ENCODE measurements around the gene VLDLR. TPM values are rescaled to one million over a fixed set of nuclear protein-coding genes. Genes with fewer than 3 reads are reported as not detected.

The VLDLR gene
- total RNA-seq, 1 donor from 2014 or later: 4.9 TPM

DNA sequence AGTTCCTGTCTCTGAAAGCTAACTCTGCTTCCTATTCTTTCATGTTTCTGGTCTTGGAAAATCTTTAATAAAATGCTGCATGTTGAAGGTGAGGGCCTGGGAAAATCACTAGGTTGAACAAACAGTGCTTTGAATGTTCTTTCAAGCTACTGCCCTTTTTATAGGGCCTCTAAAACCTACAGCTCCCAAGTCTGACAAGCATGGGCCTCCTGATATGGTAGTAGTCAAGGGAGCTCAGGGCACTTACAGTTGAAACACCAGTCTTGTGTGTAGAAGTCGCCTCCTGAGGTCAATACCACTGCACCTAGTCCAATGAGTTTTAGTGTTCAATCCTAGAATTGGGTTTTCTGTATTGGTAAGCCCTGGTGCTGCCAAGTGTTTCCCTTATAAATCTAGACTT is 20.5 kb downstream of the VLDLR start:
- H3K4me1 Mint-ChIP-seq (ENCODE audit: low read depth): peaks cover 16% of the 10 kb centered on the region
- H3K9me3 Mint-ChIP-seq: peaks cover 4% of the 10 kb centered on the region
- no peak overlapping the region for H3K4me3 Mint-ChIP-seq
- intact Hi-C loops (cut with micrococcal nuclease): no loop called here
- H3K27ac Mint-ChIP-seq: no peak overlapping the region
- H3K36me3 Mint-ChIP-seq (ENCODE audit: low read depth): peaks cover 37% of the 10 kb centered on the region
- DNase-seq (ENCODE audit: low spot score): no peak
- no peaks in the 10 kb centered on the region for H3K27me3 Mint-ChIP-seq (ENCODE audit: insufficient read depth)

DNA sequence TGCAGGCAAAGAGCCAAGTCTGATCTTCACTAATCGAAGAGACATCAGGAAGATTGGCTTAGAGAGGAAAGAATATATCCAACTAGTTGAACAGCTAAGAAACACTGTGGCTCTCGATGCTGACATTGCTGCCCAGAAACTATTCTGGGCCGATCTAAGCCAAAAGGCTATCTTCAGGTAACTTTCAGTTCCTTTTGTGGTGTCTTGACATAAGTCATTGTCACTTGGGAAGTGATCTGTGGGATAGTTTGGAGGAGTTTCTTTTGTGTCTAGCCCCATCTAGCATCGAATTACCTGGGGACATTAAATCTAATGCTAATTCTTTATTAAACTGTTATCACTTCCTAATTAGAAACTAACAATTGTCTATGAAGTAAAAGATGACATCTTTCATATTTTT is 24.0 kb downstream of the VLDLR start:
- no peaks in the 10 kb centered on the region for H3K27me3 Mint-ChIP-seq (ENCODE audit: insufficient read depth)
- DNase-seq (ENCODE audit: low spot score): no peak
- intact Hi-C loops (cut with micrococcal nuclease): no loop called here
- H3K4me1 Mint-ChIP-seq (ENCODE audit: low read depth): no peaks in the 10 kb centered on the region
- peaks cover 33% of the 10 kb centered on the region for H3K36me3 Mint-ChIP-seq (ENCODE audit: low read depth)
- peaks cover 4% of the 10 kb centered on the region for H3K9me3 Mint-ChIP-seq
- H3K27ac Mint-ChIP-seq: no peak overlapping the region
- no peak overlapping the region for H3K4me3 Mint-ChIP-seq

DNA sequence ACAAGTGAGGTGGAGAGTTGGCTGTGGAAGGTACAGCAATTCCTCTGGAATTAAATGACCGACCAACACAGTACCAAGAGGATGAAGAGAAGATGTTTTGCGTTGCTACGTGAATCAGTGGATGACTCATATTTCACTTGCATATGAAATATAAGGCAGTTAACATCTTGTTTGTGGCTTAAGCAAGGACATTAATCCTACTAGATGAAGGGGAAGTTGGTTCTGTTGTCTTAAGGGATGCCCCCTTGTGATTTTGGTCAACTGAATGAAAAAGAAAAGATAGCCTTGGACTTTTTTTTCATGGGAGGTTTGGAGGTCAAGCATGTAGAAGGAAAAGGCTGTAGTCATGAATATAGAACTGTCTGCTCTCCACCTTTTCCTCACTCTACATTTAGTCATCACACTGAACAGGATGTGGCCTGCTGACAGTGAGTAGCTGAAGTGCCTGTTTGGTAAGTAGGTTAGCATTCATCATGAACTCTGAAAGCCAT is 33.9 kb downstream of the VLDLR start:
- H3K27me3 Mint-ChIP-seq (ENCODE audit: insufficient read depth): no peaks in the 10 kb centered on the region
- H3K27ac Mint-ChIP-seq: peak overlapping the region; percentile 94
- no peaks in the 10 kb centered on the region for H3K9me3 Mint-ChIP-seq
- peak; percentile 43 for DNase-seq (ENCODE audit: low spot score)
- H3K4me3 Mint-ChIP-seq: peak overlapping the region; percentile 15
- peaks cover 24% of the 10 kb centered on the region for H3K4me1 Mint-ChIP-seq (ENCODE audit: low read depth)
- intact Hi-C loops (cut with micrococcal nuclease): loop anchor here (1.0 to 5.0 kb wide), 5 partner anchors 16 to 682 kb away; partner anchors contain the start of gene PUM3
- peaks cover 26% of the 10 kb centered on the region for H3K36me3 Mint-ChIP-seq (ENCODE audit: low read depth)

DNA sequence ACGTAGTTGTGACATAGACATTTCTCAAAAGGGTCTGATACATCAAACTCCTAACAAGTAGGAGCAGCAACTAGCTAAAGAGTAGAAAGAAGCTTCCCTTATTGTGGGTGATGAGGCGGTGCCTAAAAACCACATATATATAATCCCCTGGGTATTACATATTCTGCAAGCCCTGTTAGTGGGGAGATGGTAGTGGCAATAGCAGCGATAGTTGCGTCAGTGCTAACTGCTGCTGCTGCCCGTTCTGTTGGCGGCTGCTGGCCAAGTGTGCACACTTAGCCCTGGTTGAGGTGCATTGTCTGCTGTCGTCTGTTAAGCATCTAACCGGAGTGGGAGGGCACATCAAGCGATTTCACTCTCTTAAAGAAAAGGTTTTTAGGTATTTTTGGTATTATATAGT is 35.8 kb downstream of the VLDLR start:
- peaks cover 14% of the 10 kb centered on the region for H3K36me3 Mint-ChIP-seq (ENCODE audit: low read depth)
- DNase-seq (ENCODE audit: low spot score): no peak

DNA sequence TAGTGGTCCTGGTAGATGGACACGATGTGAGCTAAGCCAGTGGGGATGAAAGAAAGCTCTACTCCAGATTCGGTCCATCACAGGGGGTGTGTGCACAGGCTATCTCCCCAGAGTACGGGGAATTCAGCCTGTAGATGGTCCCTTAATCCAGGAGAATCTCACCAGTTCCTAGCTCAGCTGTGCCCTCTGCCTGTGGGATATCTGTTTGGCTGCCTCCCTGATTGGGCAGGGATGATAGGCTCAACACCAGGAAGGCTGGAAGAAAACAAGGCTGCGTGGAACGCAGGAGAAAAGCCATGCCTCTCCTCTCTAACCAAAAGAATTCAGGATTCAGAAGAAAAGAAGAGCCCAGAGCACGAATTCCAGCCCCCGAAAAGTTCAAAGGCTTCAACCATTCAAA is 40.9 kb downstream of the VLDLR start:
- H3K4me3 Mint-ChIP-seq: no peak overlapping the region
- intact Hi-C loops (cut with micrococcal nuclease): no loop called here
- no peaks in the 10 kb centered on the region for H3K27me3 Mint-ChIP-seq (ENCODE audit: insufficient read depth)
- peaks cover 3% of the 10 kb centered on the region for H3K9me3 Mint-ChIP-seq
- no peak for DNase-seq (ENCODE audit: low spot score)
- H3K36me3 Mint-ChIP-seq (ENCODE audit: low read depth): no peaks in the 10 kb centered on the region
- H3K4me1 Mint-ChIP-seq (ENCODE audit: low read depth): peaks cover 8% of the 10 kb centered on the region
- no peak overlapping the region for H3K27ac Mint-ChIP-seq

More for the DNA sequence above, 35.8 kb downstream of the VLDLR start:
- no peak overlapping the region for H3K27ac Mint-ChIP-seq
- H3K27me3 Mint-ChIP-seq (ENCODE audit: insufficient read depth): no peaks in the 10 kb centered on the region
- H3K9me3 Mint-ChIP-seq: no peaks in the 10 kb centered on the region
- H3K4me3 Mint-ChIP-seq: no peak overlapping the region
- intact Hi-C loops (cut with micrococcal nuclease): loop anchor here (5.0 kb wide), 1 partner anchor 680 kb away; no protein-coding TSS in a partner anchor
- peaks cover 31% of the 10 kb centered on the region for H3K4me1 Mint-ChIP-seq (ENCODE audit: low read depth)

DNA sequence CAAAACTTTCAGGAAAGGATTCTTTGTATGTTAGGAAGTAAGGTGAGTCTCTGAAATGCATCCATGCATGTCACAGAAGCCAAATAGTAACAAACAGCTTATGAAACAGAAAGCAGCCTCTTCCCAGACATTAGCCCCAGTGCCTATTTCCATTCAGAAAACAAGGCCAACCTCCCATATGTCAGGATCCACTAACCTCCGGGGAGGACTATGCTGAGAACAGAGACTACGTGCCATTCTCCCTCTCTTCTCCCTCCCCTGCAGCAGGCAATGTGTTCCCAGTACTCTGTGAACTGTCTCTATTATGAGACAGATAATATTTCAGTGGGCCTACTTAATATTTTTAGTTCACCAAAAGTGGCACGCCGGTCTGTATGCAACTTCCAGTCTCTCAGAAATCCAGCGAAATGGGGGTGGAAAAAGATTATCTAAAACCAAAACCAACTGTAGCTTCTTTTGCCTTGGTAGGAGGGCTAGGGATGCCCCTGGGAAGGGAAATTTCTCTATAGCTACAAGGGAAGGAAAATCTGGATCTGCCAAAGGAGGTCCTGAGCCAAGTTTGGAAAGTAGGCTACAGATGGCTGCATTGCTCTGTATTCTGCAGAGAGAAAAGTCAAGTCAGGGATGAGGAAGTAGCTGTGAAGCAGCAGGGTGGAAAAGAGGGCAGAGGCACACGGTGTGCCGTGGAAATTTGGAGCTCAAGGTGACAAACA is 42.0 kb downstream of the VLDLR start:
- intact Hi-C loops (cut with micrococcal nuclease): no loop called here
- Mint-ChIP-seq H3K9me3 (peaks cover 3% of the 10 kb centered on the region), H3K36me3 (ENCODE audit: low read depth) (no peaks in the 10 kb centered on the region), H3K4me1 (ENCODE audit: low read depth) (peaks cover 7% of the 10 kb centered on the region), H3K27ac (no peak overlapping the region), H3K27me3 (ENCODE audit: insufficient read depth) (peaks cover 2% of the 10 kb centered on the region), H3K4me3 (no peak overlapping the region)
- no peak for DNase-seq (ENCODE audit: low spot score)

DNA sequence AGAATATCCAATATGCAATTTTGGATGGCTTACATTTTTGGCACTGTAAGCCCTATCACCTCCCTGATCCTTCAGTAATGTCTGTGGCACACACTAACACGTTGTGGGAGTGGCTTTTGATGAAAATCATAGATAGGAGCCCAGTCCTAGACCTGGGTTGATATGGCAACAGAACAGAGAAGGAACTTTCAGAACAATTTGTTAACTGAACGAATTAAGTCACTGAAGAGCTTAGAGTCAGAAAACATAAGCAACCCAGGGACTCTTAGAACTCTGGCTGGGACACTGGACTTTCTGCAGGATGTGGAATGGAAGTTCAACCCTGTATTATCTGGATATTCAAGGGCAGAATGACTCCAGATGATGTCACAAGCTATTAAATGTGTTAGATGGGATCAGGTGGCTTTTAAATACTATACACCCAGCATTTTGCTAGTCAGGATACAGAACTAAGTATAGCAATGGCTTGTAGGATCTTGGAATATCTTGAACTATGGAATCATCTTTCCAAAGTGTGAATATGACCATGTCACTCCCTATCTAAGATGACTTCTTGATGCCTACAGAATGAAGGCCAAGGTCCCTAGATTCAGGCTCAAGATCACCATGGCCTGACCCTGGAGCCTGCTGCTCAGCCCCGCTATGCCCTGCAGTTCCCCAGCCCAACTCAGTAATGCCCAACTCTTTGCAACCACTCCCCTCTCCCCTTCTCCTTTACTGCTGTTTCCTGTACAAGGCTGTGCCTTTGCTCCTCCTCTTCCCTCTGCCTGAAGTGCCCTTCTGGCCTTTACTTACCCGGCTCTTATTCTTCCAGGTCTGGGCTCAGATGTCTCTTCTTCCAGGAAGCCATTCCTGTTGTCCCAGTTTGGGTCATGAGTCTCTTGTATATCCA is 42.8 kb downstream of the VLDLR start:
- no peak overlapping the region for H3K4me3 Mint-ChIP-seq
- peaks cover 7% of the 10 kb centered on the region for H3K4me1 Mint-ChIP-seq (ENCODE audit: low read depth)
- no peaks in the 10 kb centered on the region for H3K36me3 Mint-ChIP-seq (ENCODE audit: low read depth)
- no peak for DNase-seq (ENCODE audit: low spot score)
- H3K9me3 Mint-ChIP-seq: peaks cover 3% of the 10 kb centered on the region
- H3K27me3 Mint-ChIP-seq (ENCODE audit: insufficient read depth): peaks cover 2% of the 10 kb centered on the region
- H3K27ac Mint-ChIP-seq: no peak overlapping the region
- intact Hi-C loops (cut with micrococcal nuclease): no loop called here

DNA sequence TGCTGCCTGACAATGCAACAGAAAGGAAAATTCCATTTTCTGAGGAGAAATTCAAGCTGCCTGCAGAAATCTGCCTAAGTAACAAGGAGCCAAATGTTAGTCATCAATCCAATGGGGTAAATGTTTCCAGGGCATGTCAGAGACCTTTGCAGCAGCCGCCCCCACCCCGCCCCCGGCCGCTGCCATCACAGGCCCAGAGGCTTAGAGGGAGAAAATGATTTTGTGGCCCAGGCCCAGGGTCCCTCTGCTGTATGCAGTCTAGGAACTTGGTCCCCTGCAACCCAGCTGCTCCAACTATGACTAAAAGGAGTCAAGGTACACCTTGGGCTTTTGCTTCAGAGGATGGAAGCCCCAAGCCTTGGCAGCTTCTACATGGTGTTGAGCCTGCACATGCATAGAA is 45.0 kb downstream of the VLDLR start:
- intact Hi-C loops (cut with micrococcal nuclease): no loop called here
- Mint-ChIP-seq H3K27ac (no peak overlapping the region), H3K9me3 (peaks cover 3% of the 10 kb centered on the region), H3K4me1 (ENCODE audit: low read depth) (peaks cover 7% of the 10 kb centered on the region), H3K4me3 (no peak overlapping the region), H3K27me3 (ENCODE audit: insufficient read depth) (peaks cover 2% of the 10 kb centered on the region), H3K36me3 (ENCODE audit: low read depth) (no peaks in the 10 kb centered on the region)
- DNase-seq (ENCODE audit: low spot score): no peak

DNA sequence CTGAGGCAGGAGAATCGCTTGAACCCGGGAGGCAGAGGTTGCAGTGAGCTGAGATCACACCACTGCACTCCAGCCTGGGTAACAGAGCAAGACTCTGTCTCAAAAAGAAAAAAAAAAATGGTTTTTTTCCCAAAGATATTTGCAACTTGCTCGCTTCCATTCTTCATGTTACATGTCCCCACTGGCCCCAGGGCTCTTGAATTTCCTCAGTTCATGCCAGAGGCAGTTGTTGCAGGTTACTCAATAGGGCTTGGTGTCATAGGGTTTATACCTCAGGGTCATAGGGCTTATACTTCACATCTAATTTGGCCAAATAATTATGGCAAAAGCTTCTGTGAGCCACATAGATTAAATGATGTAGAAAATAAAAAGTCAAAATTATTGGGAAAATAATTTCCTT is 51.6 kb downstream of the VLDLR start:
- intact Hi-C loops (cut with micrococcal nuclease): no loop called here
- H3K36me3 Mint-ChIP-seq (ENCODE audit: low read depth): no peaks in the 10 kb centered on the region
- DNase-seq (ENCODE audit: low spot score): no peak

DNA sequence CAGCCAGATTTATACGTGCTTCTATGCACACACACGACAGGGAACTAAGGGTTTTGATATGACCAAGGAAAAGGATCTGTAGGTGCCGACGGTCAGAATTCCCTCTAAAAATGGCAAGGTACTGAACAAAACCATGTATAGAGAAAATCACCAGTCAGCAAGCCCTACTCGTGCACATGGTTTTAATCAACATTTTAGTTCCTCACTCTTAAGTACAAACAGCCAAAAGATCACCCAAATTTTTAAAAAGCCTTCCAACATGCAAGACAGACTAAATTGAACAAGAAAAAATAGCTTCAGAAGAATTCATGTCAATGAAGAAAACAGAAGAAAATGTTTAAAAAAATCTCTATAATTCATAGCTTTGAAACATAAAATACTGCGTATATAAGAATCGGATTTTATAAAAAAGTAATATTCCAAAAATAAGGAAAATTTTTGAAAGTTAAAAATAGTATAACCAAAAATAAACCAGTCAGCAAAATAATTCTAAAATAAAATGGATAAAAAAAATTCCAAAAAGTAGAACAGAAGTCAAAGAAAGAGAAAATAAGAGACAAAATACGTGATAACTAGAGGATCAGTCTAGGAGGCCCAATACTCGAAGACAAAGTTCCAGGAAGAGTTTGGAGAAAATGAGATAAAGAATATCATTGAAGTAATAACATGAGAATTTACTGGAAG is 52.7 kb downstream of the VLDLR start:
- Mint-ChIP-seq H3K9me3 (no peaks in the 10 kb centered on the region), H3K36me3 (ENCODE audit: low read depth) (no peaks in the 10 kb centered on the region), H3K27me3 (ENCODE audit: insufficient read depth) (peaks cover 2% of the 10 kb centered on the region), H3K4me1 (ENCODE audit: low read depth) (no peaks in the 10 kb centered on the region), H3K4me3 (no peak overlapping the region), H3K27ac (no peak overlapping the region)
- intact Hi-C loops (cut with micrococcal nuclease): no loop called here
- DNase-seq (ENCODE audit: low spot score): no peak

More for the DNA sequence above, 51.6 kb downstream of the VLDLR start:
- Mint-ChIP-seq H3K27ac (no peak overlapping the region), H3K4me1 (ENCODE audit: low read depth) (no peaks in the 10 kb centered on the region), H3K27me3 (ENCODE audit: insufficient read depth) (no peaks in the 10 kb centered on the region), H3K9me3 (no peaks in the 10 kb centered on the region), H3K4me3 (no peak overlapping the region)

DNA sequence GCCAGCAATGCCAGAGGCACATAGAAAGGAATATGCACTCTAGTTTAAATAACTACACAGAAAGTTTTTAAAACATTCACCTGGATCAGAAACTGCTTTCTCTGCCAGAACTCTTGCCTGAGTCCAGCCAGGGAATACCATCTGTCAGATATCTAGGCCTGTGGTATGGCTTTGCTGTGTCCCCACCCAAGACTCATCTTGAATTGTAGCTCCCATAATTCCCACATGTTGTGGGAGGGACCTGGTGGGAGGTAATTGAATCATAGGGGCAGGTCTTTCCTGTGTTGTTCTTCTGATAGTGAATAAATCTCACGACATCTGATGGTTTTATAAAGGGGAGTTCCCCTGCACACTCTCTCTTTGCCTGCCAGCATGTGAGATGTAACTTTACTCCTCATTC is 54.2 kb downstream of the VLDLR start:
- H3K4me1 Mint-ChIP-seq (ENCODE audit: low read depth): no peaks in the 10 kb centered on the region
- no peak overlapping the region for H3K27ac Mint-ChIP-seq
- DNase-seq (ENCODE audit: low spot score): no peak
- H3K36me3 Mint-ChIP-seq (ENCODE audit: low read depth): no peaks in the 10 kb centered on the region
- peaks cover 4% of the 10 kb centered on the region for H3K27me3 Mint-ChIP-seq (ENCODE audit: insufficient read depth)
- H3K4me3 Mint-ChIP-seq: no peak overlapping the region
- intact Hi-C loops (cut with micrococcal nuclease): no loop called here
- H3K9me3 Mint-ChIP-seq: no peaks in the 10 kb centered on the region

DNA sequence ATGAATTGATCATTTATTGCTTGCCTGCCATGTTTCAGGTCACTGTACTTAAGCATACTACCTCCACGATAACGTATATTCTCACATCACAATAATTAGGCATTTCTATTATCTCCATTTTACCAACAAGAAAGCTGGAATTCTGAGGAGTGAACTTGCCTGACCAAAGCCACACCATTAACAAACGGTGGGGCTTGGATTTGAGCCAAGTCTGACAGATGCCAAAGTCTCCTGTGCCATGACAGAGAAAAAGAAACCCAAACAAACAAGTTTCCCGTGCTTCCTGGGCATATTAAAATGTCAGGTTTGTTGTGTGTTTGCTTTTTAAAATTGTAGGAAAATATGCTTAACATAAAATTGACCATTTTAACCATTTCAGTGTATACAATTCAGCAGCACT is 54.9 kb downstream of the VLDLR start:
- no peak for DNase-seq (ENCODE audit: low spot score)
- H3K27ac Mint-ChIP-seq: no peak overlapping the region
- H3K9me3 Mint-ChIP-seq: no peaks in the 10 kb centered on the region
- intact Hi-C loops (cut with micrococcal nuclease): no loop called here
- H3K27me3 Mint-ChIP-seq (ENCODE audit: insufficient read depth): peaks cover 4% of the 10 kb centered on the region
- H3K36me3 Mint-ChIP-seq (ENCODE audit: low read depth): no peaks in the 10 kb centered on the region
- H3K4me1 Mint-ChIP-seq (ENCODE audit: low read depth): no peaks in the 10 kb centered on the region
- no peak overlapping the region for H3K4me3 Mint-ChIP-seq

All from activated T-helper 1 cell treated with anti-CD3 and anti-CD28 coated beads, Interleukin-12 subunit alpha, Interleukin-12 subunit beta, Interleukin-2, Interleukin-4 antibody, amounts not matched to agents 30 ng/mL and 10 ng/mL and 1 ng/mL, durations not matched to agents 14 hours and 24 hours and 36 hours (primary cell).